Bronchial epithelial cell (primary cell): ENCODE measurements around the gene CYYR1. TPM values are rescaled to one million over a fixed set of nuclear protein-coding genes. Genes with fewer than 3 reads are reported as not detected.
A peak's percentile ranks its signal among the peaks of the same experiment; 100 is the strongest.

ENCODE experiments used
- DNase-seq: peaks from one replicate; pipeline ENCODE4 v3.0.0-alpha.2; 2010; ENCODE audit warnings: low read depth
- FAIRE-seq: peaks from 2 replicates; lab custom pipeline; 2011; peaks lifted over from hg19 to GRCh38; lab: Jason Lieb, UNC
- H3K27me3 ChIP-seq: 2 replicates; pipeline ENCODE4 v1.5.1; 2011; ENCODE audit warnings: low read length; ENCODE audit not compliant: control insufficient read depth, insufficient read depth
- H3K36me3 ChIP-seq: 2 replicates; pipeline ENCODE4 v1.5.1; 2011; ENCODE audit warnings: low read length; ENCODE audit not compliant: control insufficient read depth, insufficient read depth
- H3K4me3 ChIP-seq: 2 replicates; pipeline ENCODE4 v1.5.1; 2011; ENCODE audit warnings: mild to moderate bottlenecking, low read depth, low read length, control low read depth
- total RNA-seq: library from RNA; depleted of rRNA; stranded (reverse); fragments of >200 nt; gene quantifications from 2 replicates; pipeline ENCODE4 v1.2.1, GENCODE V29; 2014
- TF ChIP-seq, protein P1 (sequence below): IDR thresholded peaks from 2 replicates; pipeline ENCODE4 v1.5.1; 2011; ENCODE audit warnings: mild to moderate bottlenecking, moderate library complexity, low read length, control low read depth, inconsistent platforms; ENCODE audit not compliant: insufficient read depth, severe bottlenecking

The CYYR1 gene
- total RNA-seq, 1 donor from 2014 or later: 1.1 TPM

DNA sequence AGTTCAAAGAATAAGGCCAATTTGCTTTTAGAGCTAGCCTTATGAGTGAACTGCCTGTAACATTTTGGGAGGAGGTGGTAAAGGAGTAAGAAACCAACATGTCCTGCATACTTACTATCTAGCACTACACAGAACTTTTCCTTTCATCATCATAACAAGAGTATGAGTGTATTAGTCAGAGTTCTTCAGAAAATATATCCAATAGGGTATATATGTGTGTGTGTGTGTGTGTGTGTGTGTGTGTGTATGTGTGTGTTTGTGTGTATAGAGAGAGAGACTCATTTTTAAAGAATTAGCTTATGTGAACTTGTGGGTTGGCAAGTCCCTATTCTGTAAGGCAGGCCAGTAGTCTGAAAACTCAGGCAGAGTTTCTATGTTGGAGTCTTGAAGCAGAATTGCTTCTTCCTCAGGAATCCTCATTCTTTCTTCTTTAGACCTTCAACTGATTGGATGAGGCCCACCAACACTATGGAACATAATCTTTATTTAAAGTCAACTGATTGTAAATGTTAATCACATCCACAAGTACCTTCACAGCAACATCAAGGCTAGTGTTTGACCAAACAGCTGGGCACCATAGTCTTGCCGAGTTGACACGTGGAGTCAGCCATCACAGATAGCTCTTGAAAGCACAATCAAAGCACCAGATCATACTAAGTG lies 121.9 kb downstream of the CYYR1 start:
- Histone ChIP-seq H3K27me3 (no peaks in the 10 kb centered on the region), H3K4me3 (no peak overlapping the region), H3K36me3 (no peaks in the 10 kb centered on the region)
- no peak for FAIRE-seq
- DNase-seq: peak; percentile 44
- TF ChIP-seq, protein P1, sequence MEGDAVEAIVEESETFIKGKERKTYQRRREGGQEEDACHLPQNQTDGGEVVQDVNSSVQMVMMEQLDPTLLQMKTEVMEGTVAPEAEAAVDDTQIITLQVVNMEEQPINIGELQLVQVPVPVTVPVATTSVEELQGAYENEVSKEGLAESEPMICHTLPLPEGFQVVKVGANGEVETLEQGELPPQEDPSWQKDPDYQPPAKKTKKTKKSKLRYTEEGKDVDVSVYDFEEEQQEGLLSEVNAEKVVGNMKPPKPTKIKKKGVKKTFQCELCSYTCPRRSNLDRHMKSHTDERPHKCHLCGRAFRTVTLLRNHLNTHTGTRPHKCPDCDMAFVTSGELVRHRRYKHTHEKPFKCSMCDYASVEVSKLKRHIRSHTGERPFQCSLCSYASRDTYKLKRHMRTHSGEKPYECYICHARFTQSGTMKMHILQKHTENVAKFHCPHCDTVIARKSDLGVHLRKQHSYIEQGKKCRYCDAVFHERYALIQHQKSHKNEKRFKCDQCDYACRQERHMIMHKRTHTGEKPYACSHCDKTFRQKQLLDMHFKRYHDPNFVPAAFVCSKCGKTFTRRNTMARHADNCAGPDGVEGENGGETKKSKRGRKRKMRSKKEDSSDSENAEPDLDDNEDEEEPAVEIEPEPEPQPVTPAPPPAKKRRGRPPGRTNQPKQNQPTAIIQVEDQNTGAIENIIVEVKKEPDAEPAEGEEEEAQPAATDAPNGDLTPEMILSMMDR: no peak

DNA sequence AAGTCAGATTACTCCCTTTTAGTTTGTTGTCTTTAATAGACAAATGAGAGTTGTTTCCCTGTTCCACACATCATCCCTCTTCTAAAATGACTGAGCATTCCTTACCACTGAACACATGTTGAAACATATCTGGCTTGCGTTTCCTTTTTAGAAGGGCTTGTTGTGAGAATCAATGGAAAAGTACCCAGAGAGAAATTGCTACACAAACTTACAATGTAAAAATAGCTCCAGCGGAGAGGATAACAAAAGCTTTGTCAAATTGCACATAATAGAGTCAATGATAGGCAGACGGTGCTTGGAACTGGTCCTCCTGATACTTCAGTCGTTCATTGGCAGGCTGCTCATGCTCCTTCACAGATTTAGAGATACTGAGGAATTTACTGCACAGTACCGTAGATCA lies 123.9 kb downstream of the CYYR1 start:
- H3K36me3 ChIP-seq: no peaks in the 10 kb centered on the region
- no peak overlapping the region for H3K4me3 ChIP-seq
- FAIRE-seq: no peak

DNA sequence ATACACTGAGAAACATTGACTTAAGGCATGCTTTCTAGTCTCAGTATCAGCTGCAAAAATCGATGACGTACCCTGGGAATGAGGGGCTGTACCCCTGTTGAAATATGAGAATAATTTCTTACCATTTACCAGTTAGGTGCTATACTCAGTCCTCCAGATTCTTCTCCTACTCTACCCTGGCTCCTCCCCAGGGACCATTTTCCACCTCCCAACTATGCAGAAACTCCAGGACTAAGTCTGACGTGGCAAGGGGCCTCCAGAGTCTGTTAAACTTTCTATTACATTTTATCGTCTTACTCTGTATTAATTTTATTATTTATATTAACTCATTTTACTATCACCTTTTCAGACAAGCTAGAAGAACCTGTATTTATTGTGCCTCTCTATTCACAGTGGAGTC lies 124.3 kb downstream of the CYYR1 start:
- TF ChIP-seq, protein P1: no peak
- FAIRE-seq (no peak), DNase-seq (peak; percentile 76)
- Histone ChIP-seq H3K27me3 (no peaks in the 10 kb centered on the region), H3K4me3 (no peak overlapping the region), H3K36me3 (no peaks in the 10 kb centered on the region)

More for the DNA sequence above, 123.9 kb downstream of the CYYR1 start:
- H3K27me3 ChIP-seq: no peaks in the 10 kb centered on the region
- TF ChIP-seq, protein P1: no peak
- DNase-seq: peak; percentile 96

DNA sequence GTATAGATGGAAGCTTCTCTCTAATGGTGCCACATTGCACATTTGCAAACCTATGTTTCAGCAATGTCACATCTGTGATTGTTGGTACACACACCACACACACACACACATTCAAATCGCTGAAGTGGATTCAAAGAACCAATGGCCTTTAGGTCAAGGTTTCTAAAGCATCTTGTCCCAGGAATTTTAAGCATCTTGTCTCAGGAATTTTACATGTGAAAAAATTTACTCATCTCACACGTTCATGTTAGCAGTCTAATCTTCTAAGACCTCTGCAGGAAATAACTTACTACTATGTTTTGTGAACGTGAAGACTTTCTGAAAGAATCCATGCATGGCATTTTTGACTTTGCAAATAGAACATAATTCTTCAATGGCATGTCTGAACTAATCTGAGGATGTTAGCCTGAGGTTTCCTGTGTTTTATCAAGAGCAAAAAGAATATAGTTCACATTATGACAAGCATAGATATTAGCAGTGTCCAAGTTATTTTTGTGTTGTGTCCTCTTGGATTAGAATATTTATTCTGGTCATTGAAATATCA lies 125.1 kb downstream of the CYYR1 start:
- peak; percentile 48 for DNase-seq
- no peak for FAIRE-seq

DNA sequence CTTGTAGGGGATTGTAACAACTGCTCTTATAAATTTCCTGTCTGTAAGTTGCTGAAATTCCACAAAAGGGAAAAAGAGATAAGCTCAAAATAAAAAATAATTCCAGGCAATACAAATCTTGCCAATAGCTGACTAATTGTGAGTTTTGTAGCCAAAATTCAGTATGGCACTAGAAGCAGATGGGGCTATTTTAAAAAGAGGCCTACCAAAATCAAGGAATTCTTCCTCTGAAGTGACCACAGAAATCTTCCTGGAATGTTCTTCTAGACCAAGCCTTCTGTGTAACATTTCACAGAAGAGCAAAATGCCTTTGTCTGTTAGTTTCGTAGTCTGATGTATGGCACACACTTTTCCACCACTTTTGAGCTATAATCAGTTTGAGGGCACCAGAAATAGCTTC lies 127.6 kb downstream of the CYYR1 start:
- DNase-seq (no peak), FAIRE-seq (no peak)
- no peaks in the 10 kb centered on the region for H3K27me3 ChIP-seq
- no peaks in the 10 kb centered on the region for H3K36me3 ChIP-seq
- TF ChIP-seq, protein P1: no peak
- no peak overlapping the region for H3K4me3 ChIP-seq

More for the DNA sequence above, 125.1 kb downstream of the CYYR1 start:
- TF ChIP-seq, protein P1: no peak
- Histone ChIP-seq H3K36me3 (no peaks in the 10 kb centered on the region), H3K27me3 (no peaks in the 10 kb centered on the region), H3K4me3 (no peak overlapping the region)

DNA sequence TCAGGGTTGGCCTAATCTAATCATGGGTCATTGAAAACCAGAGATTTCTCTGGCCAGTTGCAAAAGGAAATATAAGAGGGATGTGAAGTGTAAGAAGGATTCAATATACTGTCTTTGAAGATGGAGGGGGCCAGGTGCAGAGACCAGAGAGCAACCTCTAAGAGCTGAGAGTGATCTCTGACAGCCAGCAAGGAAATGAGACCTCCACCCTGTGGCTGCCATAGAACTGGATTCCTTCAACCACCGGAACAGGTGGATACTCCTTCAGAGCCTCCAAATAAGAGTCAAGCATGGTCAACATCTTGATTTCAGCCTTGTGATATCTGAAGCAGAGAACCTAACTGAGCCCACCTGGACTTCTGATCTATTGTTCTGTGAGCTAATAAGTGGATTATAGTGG lies 128.4 kb downstream of the CYYR1 start:
- H3K36me3 ChIP-seq: no peaks in the 10 kb centered on the region
- H3K4me3 ChIP-seq: no peak overlapping the region
- TF ChIP-seq, protein P1: no peak
- no peak for FAIRE-seq
- no peak for DNase-seq
- H3K27me3 ChIP-seq: no peaks in the 10 kb centered on the region
